ENCODE results near the gene SYTL1. TPM values are rescaled to one million over a fixed set of nuclear protein-coding genes. Genes with fewer than 3 reads are reported as not detected.

The SYTL1 gene
- total RNA-seq, 1 experiment from 2014 or later = 75.9 TPM

DNA sequence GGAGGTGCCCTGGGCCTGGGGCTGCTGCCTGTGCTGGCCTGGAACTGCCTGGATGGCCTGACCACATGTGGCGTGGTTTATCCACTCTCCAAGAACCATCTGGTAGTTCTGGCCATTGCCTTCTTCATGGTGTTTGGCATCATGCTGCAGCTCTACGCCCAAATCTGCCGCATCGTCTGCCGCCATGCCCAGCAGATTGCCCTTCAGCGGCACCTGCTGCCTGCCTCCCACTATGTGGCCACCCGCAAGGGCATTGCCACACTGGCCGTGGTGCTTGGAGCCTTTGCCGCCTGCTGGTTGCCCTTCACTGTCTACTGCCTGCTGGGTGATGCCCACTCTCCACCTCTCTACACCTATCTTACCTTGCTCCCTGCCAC lies 52.4 kb downstream of the SYTL1 start (continued):
- TF ChIP-seq SP1 (IDR thresholded peaks at IDR 0.05; ENCODE audit: low read depth) = no peak
- TF ChIP-seq CEBPB (IDR thresholded peaks at IDR 0.05; ENCODE audit: low read depth) = no peak
- TF ChIP-seq ZNF274 (IDR thresholded peaks at IDR 0.05; ENCODE audit: low read depth, low read length) = no peak
- TF ChIP-seq, protein P1, sequence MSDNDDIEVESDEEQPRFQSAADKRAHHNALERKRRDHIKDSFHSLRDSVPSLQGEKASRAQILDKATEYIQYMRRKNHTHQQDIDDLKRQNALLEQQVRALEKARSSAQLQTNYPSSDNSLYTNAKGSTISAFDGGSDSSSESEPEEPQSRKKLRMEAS (IDR thresholded peaks at IDR 0.05) = no peak
- TF ChIP-seq TCF7L2 (IDR thresholded peaks at IDR 0.05; ENCODE audit: borderline replicate concordance, extremely low read depth, insufficient read depth, insufficient read length) = no peak
- TF ChIP-seq, protein P2, sequence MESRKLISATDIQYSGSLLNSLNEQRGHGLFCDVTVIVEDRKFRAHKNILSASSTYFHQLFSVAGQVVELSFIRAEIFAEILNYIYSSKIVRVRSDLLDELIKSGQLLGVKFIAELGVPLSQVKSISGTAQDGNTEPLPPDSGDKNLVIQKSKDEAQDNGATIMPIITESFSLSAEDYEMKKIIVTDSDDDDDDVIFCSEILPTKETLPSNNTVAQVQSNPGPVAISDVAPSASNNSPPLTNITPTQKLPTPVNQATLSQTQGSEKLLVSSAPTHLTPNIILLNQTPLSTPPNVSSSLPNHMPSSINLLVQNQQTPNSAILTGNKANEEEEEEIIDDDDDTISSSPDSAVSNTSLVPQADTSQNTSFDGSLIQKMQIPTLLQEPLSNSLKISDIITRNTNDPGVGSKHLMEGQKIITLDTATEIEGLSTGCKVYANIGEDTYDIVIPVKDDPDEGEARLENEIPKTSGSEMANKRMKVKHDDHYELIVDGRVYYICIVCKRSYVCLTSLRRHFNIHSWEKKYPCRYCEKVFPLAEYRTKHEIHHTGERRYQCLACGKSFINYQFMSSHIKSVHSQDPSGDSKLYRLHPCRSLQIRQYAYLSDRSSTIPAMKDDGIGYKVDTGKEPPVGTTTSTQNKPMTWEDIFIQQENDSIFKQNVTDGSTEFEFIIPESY (IDR thresholded peaks at IDR 0.05; ENCODE audit: extremely low read depth, insufficient replicate concordance, low read length) = no peak

DNA sequence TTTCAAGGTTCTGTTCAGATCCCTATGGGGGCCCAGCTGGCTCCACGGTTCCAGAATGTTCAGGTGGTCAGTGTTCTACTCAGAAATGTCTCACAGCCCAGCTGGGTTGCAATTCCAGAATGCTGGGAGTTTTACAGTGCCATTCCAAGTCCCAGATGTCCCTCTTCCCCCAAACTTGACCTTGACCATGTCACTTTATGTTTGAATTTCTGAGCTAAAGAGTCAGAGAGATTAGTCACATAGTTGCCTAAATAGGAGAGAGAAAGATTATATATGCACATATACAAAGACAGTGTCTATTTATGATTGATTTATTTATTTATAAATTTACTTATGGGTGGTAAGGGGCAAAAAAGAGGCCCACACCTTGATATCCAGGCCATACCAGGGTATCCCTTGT lies 53.1 kb downstream of the SYTL1 start:
- Histone ChIP-seq H3K27me3 (ENCODE audit: insufficient read depth, low read length) (no peaks in the 10 kb centered on the region), H3K79me2 (ENCODE audit: insufficient read depth, low read length) (peaks cover 25% of the 10 kb centered on the region), H3K4me1 (ENCODE audit: control insufficient read depth in 1 of 2, insufficient read depth in 2 of 2, low read length in 2 of 2) (peaks cover 17 to 40% of the 10 kb centered on the region in 2 experiments), H3K9me2 (ENCODE audit: insufficient read depth) (no peaks in the 10 kb centered on the region), H3K9ac (ENCODE audit: low read length) (peak overlapping the region; percentile 20; the same call in 1 of the 2 replicates), H3K27ac (ENCODE audit: low read depth, low read length) (peak overlapping the region; percentile 43), H3K4me2 (ENCODE audit: low read length) (peak overlapping the region; percentile 6; the same call in 1 of the 2 replicates), H2AFZ (ENCODE audit: low read depth, low read length, poor library complexity, severe bottlenecking) (no peak overlapping the region), H3K36me3 (ENCODE audit: control insufficient read depth in 1 of 2, insufficient read depth in 2 of 2, low read length in 2 of 2) (peaks cover 0 to 12% of the 10 kb centered on the region in 2 experiments; a peak in 1 of 4 replicates), H4K20me1 (ENCODE audit: insufficient read depth) (no peaks in the 10 kb centered on the region), H3K4me3 (replicated peaks in 1 of 2; ENCODE audit: low read depth in 1 of 2, low read length in 2 of 2) (no peak overlapping the region), H3K9me3 (ENCODE audit: control insufficient read depth in 1 of 2, insufficient read depth in 1 of 2, low read depth in 1 of 2, low read length in 2 of 2) (no peaks in the 10 kb centered on the region)
- CTCF ChIA-PET = interaction anchor here (0.6 to 4.2 kb wide), 15 partner anchors 12 to 351 kb away, joined by 3 to 65 read pairs (median 6); partner anchors contain the start of genes CD164L2 and WASF2
- TF ChIP-seq SIN3A (IDR thresholded peaks at IDR 0.05; ENCODE audit: low read depth) (no peak), FOSL1 (IDR thresholded peaks at IDR 0.05; ENCODE audit: low read depth) (no peak), EGR1 (IDR thresholded peaks at IDR 0.05; ENCODE audit: low read depth) (no peak), CEBPB (IDR thresholded peaks at IDR 0.05; ENCODE audit: low read depth) (no peak), ZNF274 (IDR thresholded peaks at IDR 0.05; ENCODE audit: low read depth, low read length) (no peak), YY1 (IDR thresholded peaks at IDR 0.05; ENCODE audit: extremely low read depth, insufficient replicate concordance, low read depth, low read length) (no peak), ELF1 (IDR thresholded peaks at IDR 0.05; ENCODE audit: borderline replicate concordance, low read depth) (no peak), SP1 (IDR thresholded peaks at IDR 0.05; ENCODE audit: low read depth) (no peak), CBX3 (IDR thresholded peaks at IDR 0.05; ENCODE audit: low read depth) (no peak)
- TF ChIP-seq, protein P3, sequence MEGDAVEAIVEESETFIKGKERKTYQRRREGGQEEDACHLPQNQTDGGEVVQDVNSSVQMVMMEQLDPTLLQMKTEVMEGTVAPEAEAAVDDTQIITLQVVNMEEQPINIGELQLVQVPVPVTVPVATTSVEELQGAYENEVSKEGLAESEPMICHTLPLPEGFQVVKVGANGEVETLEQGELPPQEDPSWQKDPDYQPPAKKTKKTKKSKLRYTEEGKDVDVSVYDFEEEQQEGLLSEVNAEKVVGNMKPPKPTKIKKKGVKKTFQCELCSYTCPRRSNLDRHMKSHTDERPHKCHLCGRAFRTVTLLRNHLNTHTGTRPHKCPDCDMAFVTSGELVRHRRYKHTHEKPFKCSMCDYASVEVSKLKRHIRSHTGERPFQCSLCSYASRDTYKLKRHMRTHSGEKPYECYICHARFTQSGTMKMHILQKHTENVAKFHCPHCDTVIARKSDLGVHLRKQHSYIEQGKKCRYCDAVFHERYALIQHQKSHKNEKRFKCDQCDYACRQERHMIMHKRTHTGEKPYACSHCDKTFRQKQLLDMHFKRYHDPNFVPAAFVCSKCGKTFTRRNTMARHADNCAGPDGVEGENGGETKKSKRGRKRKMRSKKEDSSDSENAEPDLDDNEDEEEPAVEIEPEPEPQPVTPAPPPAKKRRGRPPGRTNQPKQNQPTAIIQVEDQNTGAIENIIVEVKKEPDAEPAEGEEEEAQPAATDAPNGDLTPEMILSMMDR (IDR thresholded peaks at IDR 0.05 in 2 of 3, conservative IDR thresholded peaks at IDR 0.05 in 1 of 3; ENCODE audit: borderline replicate concordance in 1 of 3, insufficient read depth in 1 of 3, low read depth in 2 of 3, low read length in 2 of 3) = no peak
- TF ChIP-seq, protein P1 (IDR thresholded peaks at IDR 0.05) = no peak
- ATAC-seq (no peak), DNase-seq (ENCODE audit: low read depth, low spot score) (no peak)
- POLR2A ChIA-PET = no interaction called here
- BruUV-seq (replicated peaks) = no TSS peak
- intact Hi-C loops (cut with micrococcal nuclease) = loop anchor here (2.0 to 5.0 kb wide), 2 partner anchors 212 to 267 kb away; no protein-coding TSS in a partner anchor
- RAD21 ChIA-PET (ENCODE audit: low non-redundant PET in 1 of 2, low total read pairs in 2 of 2, uncharacterized antibody in 2 of 2, unreplicated experiment in 2 of 2) = interaction anchor here (0.7 to 1.8 kb wide), 9 partner anchors 21 to 100 kb away, joined by 3 to 6 read pairs (median 3); no protein-coding TSS in a partner anchor
